ENCODE results near the gene DCTN1.

- TF ChIP-seq POLR2A (IDR thresholded peaks at IDR 0.05; ENCODE audit: low read depth, low read length) (no peak), TAF1 (IDR thresholded peaks at IDR 0.05; ENCODE audit: borderline replicate concordance, low read depth, low read length) (no peak), POLR2AphosphoS5 (IDR thresholded peaks at IDR 0.05; ENCODE audit: low read depth, low read length) (no peak)
Observed at GRCh38 chr2:74417197-74417596, 37.1 kb upstream of the DCTN1 start.
